NCI-H2171 treated with DMSO at 0.1 percent for 48 hours (cell line): ENCODE data around the gene RASGRP3.

Experiments
- DNase-seq: peaks from one replicate; lab custom pipeline; 2025; lab: John Stamatoyannopoulos, UW

RASGRP3 gene

GRCh38 chr2:33492399-33493134 is 16.1 kb downstream of the RASGRP3 start:
- no peak for DNase-seq

GRCh38 chr2:33494155-33494779 is 17.8 kb downstream of the RASGRP3 start:
- DNase-seq = no peak

GRCh38 chr2:33494877-33495641 is 18.6 kb downstream of the RASGRP3 start:
- DNase-seq = no peak

GRCh38 chr2:33495683-33496082 is 19.2 kb downstream of the RASGRP3 start:
- DNase-seq = no peak

GRCh38 chr2:33496150-33496549 is 19.7 kb downstream of the RASGRP3 start:
- no peak for DNase-seq

- DNase-seq = no peak
These were observed 20.3 kb downstream of the RASGRP3 start for GRCh38 chr2:33496726-33497125.

GRCh38 chr2:33497221-33497650 is 20.8 kb downstream of the RASGRP3 start:
- no peak for DNase-seq

- peak; percentile 77 for DNase-seq
These were observed 22.0 kb downstream of the RASGRP3 start for GRCh38 chr2:33498291-33498956.

- DNase-seq = no peak
These were observed 23.7 kb downstream of the RASGRP3 start for GRCh38 chr2:33500177-33500576.

GRCh38 chr2:33502025-33502424 is 25.6 kb downstream of the RASGRP3 start:
- no peak for DNase-seq

GRCh38 chr2:33503002-33503401 is 26.6 kb downstream of the RASGRP3 start:
- no peak for DNase-seq

GRCh38 chr2:33505966-33506365 is 29.5 kb downstream of the RASGRP3 start:
- DNase-seq = no peak

- DNase-seq = no peak
These were observed 33.6 kb downstream of the RASGRP3 start for GRCh38 chr2:33509908-33510585.

- DNase-seq = no peak
These were observed 34.1 kb downstream of the RASGRP3 start for GRCh38 chr2:33510586-33510968.

GRCh38 chr2:33511141-33511540 is 34.7 kb downstream of the RASGRP3 start:
- DNase-seq = peak; percentile 24

- peak; percentile 99 for DNase-seq
These were observed 35.7 kb downstream of the RASGRP3 start for GRCh38 chr2:33512112-33512511.

GRCh38 chr2:33513480-33513879 is 37.0 kb downstream of the RASGRP3 start:
- DNase-seq = no peak

GRCh38 chr2:33516456-33516995 is 40.1 kb downstream of the RASGRP3 start:
- DNase-seq = no peak

GRCh38 chr2:33518200-33518599 is 41.8 kb downstream of the RASGRP3 start:
- no peak for DNase-seq

GRCh38 chr2:33518929-33519328 is 42.5 kb downstream of the RASGRP3 start:
- no peak for DNase-seq

GRCh38 chr2:33521791-33522281 is 45.4 kb downstream of the RASGRP3 start:
- no peak for DNase-seq
